Right cardiac atrium (tissue), 5 donors: Measurements from ENCODE around the gene GPATCH2L. TPM values are rescaled to one million over a fixed set of nuclear protein-coding genes. Genes with fewer than 3 reads are reported as not detected.
A peak's percentile ranks its signal among the peaks of the same experiment; 100 is the strongest.

Experiments used
- ATAC-seq, 2 donors: fragments of 200-7000 bp; cut with Tn5 transposase; one replicate each; pipeline versions ENCODE4 v1.8.0 to v1.9.1; 2020; ENCODE audit warnings: moderate library complexity in 2 of 2, mild to moderate bottlenecking in 1 of 2
- DNase-seq, 3 donors: peaks; one replicate each; pipeline ENCODE4 v3.0.0-alpha.2; 2020
- H3K27ac ChIP-seq: one replicate; pipeline ENCODE4 v1.5.1; 2013; ENCODE audit warnings: mild to moderate bottlenecking, low read length, control low read depth, moderate library complexity
- H3K27me3 ChIP-seq: one replicate; pipeline ENCODE4 v1.6.1; 2013; ENCODE audit not compliant: control insufficient read depth, insufficient read depth
- H3K4me1 ChIP-seq: one replicate; pipeline ENCODE4 v1.6.1; 2013; ENCODE audit warnings: low read length; ENCODE audit not compliant: control insufficient read depth, insufficient read depth
- H3K4me3 ChIP-seq: one replicate; pipeline ENCODE4 v1.5.1; 2013; ENCODE audit warnings: low read length, control low read depth
- H3K9me3 ChIP-seq: one replicate; pipeline ENCODE4 v1.6.1; 2013; ENCODE audit warnings: low read length; ENCODE audit not compliant: control insufficient read depth
- WGBS: extraction: QIAGEN DNeasy Blood & Tissue Kit; methylation state at CpG from one replicate; pipeline ENCODE4 v1.1.7; 2013; 5-methylcytosine and 5-hydroxymethylcytosine counted together
- intact Hi-C, 4 donors: fragments of 100-400 bp; cut with DNase I; formaldehyde crosslinking; loops; one replicate each; pipeline versions ENCODE4 v1.11.0 to v1.14.0; 2022 to 2023
- polyA plus RNA-seq: library from polyadenylated mRNA; stranded (reverse); fragments of 200-250 nt; gene quantifications from one replicate; pipeline ENCODE4 v1.2.3, GENCODE V29; 2013
- total RNA-seq, 4 donors: library from RNA; stranded (reverse); fragmentation: NEBNext Ultra II Directional; extraction: Animal tissue kit (Norgen Biotek cat#: 25700); gene quantifications; one replicate each; pipeline ENCODE4 v1.2.1, GENCODE V29; 2021
- donor health status: healthy with polysubstance abuse.
- donor health status: DM: no; HTN: yes; CAD: no.
- donor health status: DM: no; HTN: no; CAD: no.
- donor health status: DM: no; HTN: yes; CAD: no; lungs with severe emphysema.
- donor health status: DM: yes; HTN: yes; CAD: no.

GPATCH2L gene
- total and polyA plus RNA-seq, 5 donors: 9.7 to 81.4 (median 34.7) TPM

DNA sequence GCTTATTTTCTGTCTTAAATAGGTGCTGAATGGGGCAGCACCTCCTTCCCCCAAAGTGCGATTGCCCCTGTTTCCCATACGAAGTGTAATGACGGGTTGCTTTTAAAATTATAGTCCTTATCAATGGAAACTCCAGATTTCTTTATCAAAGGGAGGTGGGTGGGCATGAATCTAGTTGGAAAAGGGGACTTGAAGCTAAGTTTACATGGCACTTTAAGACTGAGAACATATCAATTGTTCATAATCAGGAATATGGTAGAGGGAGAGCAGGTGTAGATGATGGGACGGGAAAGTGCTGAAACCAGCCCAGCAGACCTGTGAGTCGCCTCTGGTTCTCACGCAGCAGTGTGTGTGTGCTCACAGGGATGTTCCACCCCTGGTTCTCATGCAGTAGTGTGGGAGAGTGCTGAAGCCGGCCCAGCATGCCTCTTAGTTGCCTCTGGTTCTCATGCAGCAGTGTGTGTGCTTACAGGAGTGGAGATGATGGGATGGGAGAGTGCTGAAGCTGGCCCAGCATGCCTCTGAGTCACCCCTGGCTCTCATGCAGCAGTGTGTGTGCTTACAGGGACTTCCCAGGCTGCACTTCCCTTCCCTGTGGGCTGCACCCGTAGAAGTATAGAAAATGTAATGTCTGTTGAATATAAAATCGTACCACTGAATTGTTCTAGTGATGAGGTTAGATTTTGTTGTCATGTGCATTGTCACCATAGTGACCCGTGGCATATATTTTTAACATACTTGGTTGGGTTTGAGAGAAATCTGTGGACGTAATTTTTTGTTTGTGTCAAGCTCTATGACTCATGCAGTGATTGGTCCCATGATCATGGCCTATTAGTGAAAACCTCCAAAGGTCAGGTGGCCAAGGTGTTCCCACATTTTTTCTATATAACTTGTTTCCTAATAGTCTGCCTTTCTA, 51.6 kb downstream of the GPATCH2L start:
- WGBS: 86% methylated on average over 11 of the region's 11 CpGs
- DNase-seq (peak in 2 of 3 donors; percentile 25 to 33), ATAC-seq (peak; percentile 57 to 59)
- Histone ChIP-seq H3K4me3 (no peak overlapping the region), H3K27ac (no peak overlapping the region), H3K9me3 (no peaks in the 10 kb centered on the region), H3K27me3 (no peaks in the 10 kb centered on the region), H3K4me1 (no peaks in the 10 kb centered on the region)
- intact Hi-C loops: no loop called here

DNA sequence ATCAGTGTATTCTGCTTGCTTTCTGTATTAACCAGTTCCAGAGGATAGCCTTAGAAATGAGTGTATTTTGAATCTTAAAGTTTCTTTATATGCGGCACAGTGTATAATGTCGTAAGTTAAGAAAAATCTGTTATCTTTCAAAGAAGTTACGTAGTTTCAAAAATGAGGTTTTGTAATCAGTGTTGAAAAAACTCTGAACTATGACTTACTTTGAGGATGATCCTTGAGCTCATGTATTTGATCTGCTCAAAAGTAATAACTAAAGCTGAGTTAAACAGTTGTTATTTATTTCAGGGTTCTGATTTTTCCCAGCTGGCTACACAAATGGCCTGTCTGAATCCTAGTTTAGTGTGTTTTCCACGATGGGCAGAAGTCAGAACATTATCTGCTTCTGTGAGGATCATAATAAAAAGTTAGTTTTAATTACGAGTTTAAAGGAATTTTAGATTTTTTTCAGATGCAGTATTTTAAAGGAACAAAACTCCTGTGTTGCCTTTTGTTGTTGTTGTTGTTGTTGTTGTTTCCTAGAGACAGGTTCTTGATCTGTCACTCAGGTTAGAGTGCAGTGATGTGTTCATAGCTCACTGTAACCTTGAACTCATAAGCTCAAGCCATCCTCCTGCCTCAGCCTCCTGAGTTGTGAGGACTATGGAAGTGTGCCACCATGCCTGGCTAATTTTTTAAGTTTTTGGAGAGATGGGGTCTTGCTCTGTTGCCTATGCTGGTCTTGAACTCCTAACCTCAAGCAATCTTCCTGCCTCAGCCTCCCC, 52.9 kb downstream of the GPATCH2L start:
- no peak for ATAC-seq
- H3K9me3 ChIP-seq: no peaks in the 10 kb centered on the region
- no peaks in the 10 kb centered on the region for H3K4me1 ChIP-seq
- DNase-seq: no peak
- intact Hi-C loops: no loop called here
- H3K27me3 ChIP-seq: no peaks in the 10 kb centered on the region
- WGBS: 90% methylated on average over 5 of the region's 5 CpGs
- H3K27ac ChIP-seq: no peak overlapping the region
- no peak overlapping the region for H3K4me3 ChIP-seq

DNA sequence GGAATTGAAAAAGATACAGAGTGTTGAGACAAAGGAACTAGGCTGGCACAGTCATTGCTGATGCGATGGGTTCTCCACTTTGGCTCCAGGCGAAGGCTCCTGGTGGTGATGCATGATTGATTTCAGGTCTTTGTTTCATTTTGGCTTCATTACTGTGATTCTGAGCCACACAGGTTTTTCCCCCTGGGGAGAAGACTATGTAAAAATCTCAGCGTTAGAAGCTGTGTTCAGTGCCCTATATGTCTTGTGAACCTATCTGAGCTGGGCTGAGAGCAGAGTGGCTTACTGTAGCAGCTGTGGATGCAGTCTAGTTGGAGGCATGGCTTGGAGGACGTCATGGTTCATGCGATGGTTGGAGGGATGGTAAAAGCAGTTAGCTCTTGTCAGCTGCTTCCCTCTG, 54.0 kb downstream of the GPATCH2L start:
- Histone ChIP-seq H3K9me3 (no peaks in the 10 kb centered on the region), H3K27me3 (no peaks in the 10 kb centered on the region), H3K4me1 (no peaks in the 10 kb centered on the region), H3K4me3 (no peak overlapping the region), H3K27ac (no peak overlapping the region)
- WGBS: 89% methylated on average over 5 of the region's 5 CpGs
- DNase-seq (no peak), ATAC-seq (no peak)
- intact Hi-C loops: no loop called here

DNA sequence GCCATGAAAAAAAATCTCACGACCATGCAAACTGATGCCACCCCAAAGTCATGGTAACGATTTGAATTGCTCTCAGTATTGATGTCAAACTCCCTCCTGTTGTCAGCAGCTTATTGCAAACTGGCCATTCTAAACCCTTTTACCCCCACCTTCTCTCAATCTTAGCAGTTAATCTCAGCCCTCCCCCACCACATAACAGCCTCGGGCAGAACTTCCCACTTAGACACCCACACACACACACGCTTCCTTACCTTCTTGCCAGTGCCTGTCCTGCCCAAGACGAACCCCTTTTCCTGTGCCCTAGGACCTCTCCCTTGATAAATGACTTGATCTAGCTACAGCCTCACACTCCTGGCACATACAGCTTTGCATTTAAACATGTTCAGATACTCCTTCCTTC, 56.6 kb downstream of the GPATCH2L start:
- DNase-seq: no peak
- intact Hi-C loops: no loop called here
- Histone ChIP-seq H3K27ac (no peak overlapping the region), H3K4me1 (no peaks in the 10 kb centered on the region), H3K27me3 (no peaks in the 10 kb centered on the region), H3K9me3 (no peaks in the 10 kb centered on the region), H3K4me3 (no peak overlapping the region)
- 42% methylated on average over 5 of the region's 5 CpGs for WGBS
- no peak for ATAC-seq

DNA sequence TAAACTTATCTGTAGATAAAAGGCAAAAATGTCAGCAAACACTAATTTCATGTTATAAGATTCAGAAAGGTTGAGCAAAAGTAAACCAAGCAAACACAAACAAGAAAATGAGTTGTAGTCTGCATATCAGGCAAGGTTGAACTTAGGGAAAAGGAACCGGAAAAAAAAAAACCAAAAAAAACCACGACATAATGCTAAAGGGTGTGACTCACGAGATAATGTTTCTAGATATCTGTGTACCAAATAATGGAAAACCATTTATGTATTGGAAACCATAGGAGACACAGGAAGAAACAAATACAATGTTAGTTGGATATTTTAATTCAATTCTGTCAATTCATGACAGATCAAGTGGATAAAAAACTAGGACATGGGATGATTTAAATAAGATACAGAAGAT, 60.5 kb downstream of the GPATCH2L start:
- ATAC-seq (no peak), DNase-seq (no peak)
- H3K4me1 ChIP-seq: no peaks in the 10 kb centered on the region
- H3K4me3 ChIP-seq: no peak overlapping the region
- no peaks in the 10 kb centered on the region for H3K9me3 ChIP-seq
- 74% methylated on average over 3 of the region's 3 CpGs for WGBS
- H3K27me3 ChIP-seq: no peaks in the 10 kb centered on the region
- intact Hi-C loops: no loop called here
- H3K27ac ChIP-seq: no peak overlapping the region

DNA sequence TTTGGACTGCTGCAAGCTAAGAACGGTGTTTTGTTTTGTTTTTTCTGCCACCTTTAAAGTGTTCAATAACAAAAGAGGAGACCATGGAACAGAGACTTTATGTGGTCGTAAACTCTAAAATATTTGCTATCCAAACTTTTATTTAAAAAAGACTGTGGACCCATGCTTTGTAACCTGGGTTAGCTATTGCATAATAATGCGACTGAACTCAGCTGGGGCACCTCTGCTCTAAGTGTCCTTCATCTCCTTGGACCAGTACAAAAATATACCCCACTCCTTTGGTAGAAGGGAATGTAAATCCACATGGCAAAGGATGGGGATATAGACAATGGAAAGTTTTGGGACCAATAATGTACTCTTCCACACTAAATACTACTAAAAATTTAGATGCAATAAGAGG, 65.5 kb downstream of the GPATCH2L start:
- intact Hi-C loops: no loop called here
- Histone ChIP-seq H3K4me1 (no peaks in the 10 kb centered on the region), H3K4me3 (no peak overlapping the region), H3K9me3 (no peaks in the 10 kb centered on the region), H3K27me3 (no peaks in the 10 kb centered on the region), H3K27ac (no peak overlapping the region)
- 90% methylated on average over 3 of the region's 3 CpGs for WGBS
- ATAC-seq (no peak), DNase-seq (no peak)

DNA sequence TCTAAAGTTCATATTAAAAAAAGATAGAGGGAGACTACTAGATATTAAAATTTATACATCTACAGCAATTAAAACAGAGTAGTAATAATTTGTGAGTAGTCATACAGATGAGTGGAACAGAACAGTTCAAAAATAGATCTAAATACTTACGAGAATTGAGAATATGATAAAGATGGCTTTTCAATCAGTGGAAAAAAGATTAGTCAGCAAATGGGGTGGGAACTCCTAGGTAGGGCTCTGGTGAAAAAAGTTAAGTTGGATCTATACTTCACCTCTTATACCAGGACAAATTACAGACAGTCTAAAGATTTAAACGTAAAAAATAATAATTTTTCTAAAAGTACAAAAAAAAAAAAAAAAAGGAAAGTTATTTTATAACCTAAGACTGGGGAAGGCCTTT, 66.9 kb downstream of the GPATCH2L start:
- H3K4me3 ChIP-seq: no peak overlapping the region
- no peaks in the 10 kb centered on the region for H3K9me3 ChIP-seq
- 75% methylated on average over 2 of the region's 2 CpGs for WGBS
- intact Hi-C loops: no loop called here
- ATAC-seq (no peak), DNase-seq (no peak)
- H3K27me3 ChIP-seq: no peaks in the 10 kb centered on the region
- H3K4me1 ChIP-seq: no peaks in the 10 kb centered on the region
- H3K27ac ChIP-seq: no peak overlapping the region

DNA sequence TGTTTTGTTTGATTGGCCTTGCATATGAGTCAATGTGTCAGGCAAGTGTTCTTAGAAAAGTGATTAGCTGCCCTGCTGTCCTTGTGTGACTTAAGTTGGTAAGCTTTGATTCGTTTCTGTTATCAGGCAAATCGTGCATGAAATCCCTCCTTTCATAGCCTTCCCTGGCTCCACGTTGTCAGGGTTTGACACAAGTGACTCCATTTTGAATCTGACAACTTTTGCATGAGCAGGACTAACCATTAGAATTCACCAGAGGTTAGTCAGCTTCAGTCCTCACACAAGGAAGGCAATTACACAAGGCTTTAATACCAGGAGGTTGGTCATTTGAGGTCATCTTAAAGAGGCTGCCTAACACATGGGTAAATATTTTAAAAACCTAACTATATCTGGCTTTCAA, 68.2 kb downstream of the GPATCH2L start:
- ATAC-seq: no peak
- Histone ChIP-seq H3K9me3 (no peaks in the 10 kb centered on the region), H3K27ac (no peak overlapping the region), H3K27me3 (no peaks in the 10 kb centered on the region), H3K4me3 (no peak overlapping the region), H3K4me1 (no peaks in the 10 kb centered on the region)
- DNase-seq: no peak
- intact Hi-C loops: no loop called here
- WGBS: 64% methylated on average over 3 of the region's 3 CpGs

DNA sequence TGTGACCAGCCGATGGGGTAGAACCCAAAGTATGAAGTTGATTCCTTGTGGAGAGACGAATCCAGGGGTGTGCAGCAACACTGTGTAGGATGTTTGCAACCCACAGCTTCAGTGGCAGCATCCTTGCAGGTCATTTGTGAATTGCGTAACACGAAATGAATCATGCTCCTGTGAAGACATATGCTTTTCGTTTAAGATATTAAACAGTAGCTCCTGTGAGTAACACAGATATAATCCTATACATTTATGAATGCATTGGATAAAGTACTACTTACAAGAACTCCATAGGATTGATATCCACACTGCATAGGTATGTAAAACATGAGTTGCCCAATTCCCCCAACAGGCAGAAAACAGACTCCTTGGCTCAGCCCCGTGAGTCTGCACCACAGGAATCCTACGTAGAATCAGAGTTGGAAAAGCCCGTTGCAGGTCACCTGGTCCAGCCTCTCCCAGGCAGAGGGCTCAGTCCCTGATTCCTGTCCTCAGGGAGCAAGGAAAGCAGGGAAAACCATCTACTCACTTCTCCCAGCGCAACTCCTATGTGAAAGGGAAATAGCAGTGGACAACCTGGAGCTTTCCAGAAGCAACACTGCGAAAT, 75.8 kb downstream of the GPATCH2L start:
- ATAC-seq: no peak
- Histone ChIP-seq H3K27me3 (no peaks in the 10 kb centered on the region), H3K27ac (no peak overlapping the region), H3K4me3 (no peak overlapping the region), H3K4me1 (no peaks in the 10 kb centered on the region), H3K9me3 (no peaks in the 10 kb centered on the region)
- WGBS: 73% methylated on average over 10 of the region's 10 CpGs
- intact Hi-C loops: no loop called here
- no peak for DNase-seq

DNA sequence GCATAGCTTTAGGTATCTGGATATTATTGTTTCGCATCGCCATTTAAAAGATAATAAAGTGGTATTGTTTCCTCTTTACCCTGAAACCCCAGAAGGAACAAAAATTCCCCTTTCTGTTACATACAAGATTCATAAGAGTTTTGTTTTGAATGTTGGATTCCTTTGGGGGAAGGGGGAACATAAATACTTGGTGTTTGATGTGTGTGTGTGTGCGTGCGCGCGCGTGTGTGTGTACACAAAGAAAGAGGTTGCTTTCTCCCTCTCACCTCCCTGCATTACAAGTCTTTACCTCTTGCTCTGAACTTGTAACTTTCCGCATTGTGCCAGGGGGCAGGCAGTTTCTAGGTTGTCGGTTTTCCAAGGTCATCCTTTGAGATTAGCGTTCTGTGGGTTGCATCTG, 76.4 kb downstream of the GPATCH2L start:
- Histone ChIP-seq H3K27ac (no peak overlapping the region), H3K9me3 (no peaks in the 10 kb centered on the region), H3K4me3 (no peak overlapping the region), H3K27me3 (no peaks in the 10 kb centered on the region), H3K4me1 (no peaks in the 10 kb centered on the region)
- intact Hi-C loops: no loop called here
- no peak for DNase-seq
- 82% methylated on average over 10 of the region's 10 CpGs for WGBS
- no peak for ATAC-seq

DNA sequence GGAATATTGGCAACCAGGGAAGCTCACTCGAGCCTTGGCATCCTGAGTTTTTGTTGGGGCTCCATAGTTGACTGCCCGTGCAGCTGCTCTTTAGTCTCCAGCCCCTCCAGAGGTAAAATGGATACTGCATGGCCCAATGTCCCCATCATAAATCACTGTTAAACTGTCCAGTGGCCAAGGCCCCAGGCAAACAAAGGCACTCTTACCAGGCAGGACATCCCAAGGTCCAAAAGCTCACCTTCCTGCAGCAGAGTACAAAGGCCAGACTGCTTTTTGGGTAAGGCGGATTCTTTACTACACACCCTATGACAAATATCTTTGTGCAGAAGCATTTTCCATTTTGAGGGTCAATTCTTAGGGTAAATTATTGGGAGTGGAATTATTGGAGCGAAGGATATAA, 81.1 kb downstream of the GPATCH2L start:
- Histone ChIP-seq H3K4me3 (no peak overlapping the region), H3K9me3 (no peaks in the 10 kb centered on the region), H3K27ac (no peak overlapping the region), H3K27me3 (no peaks in the 10 kb centered on the region), H3K4me1 (no peaks in the 10 kb centered on the region)
- DNase-seq: no peak
- intact Hi-C loops: no loop called here
- ATAC-seq: no peak
- WGBS: 74% methylated on average over 4 of the region's 4 CpGs
